ES-I3 (cell line): ENCODE results near the gene ECHDC1.
"Not testable (repeated sequence)": the region's sequence is repeated elsewhere in the genome, so short reads cannot be mapped to it uniquely, and the experiment has no call there.

Source experiments
- H3K36me3 ChIP-seq: 2 replicates; pipeline ENCODE4 v1.6.1; 2013; ENCODE audit warnings: mild to moderate bottlenecking, low read length, control low read depth, moderate library complexity; ENCODE audit not compliant: insufficient read depth
- H3K4me1 ChIP-seq: 2 replicates; pipeline ENCODE4 v1.6.1; 2013; ENCODE audit warnings: mild to moderate bottlenecking, control low read depth, low read length; ENCODE audit not compliant: insufficient read depth
- H3K9ac ChIP-seq: 2 replicates; pipeline ENCODE4 v1.6.1; 2013; ENCODE audit warnings: low read depth, mild to moderate bottlenecking, low read length, moderate library complexity
- H3K9me3 ChIP-seq: 2 replicates; pipeline ENCODE4 v1.6.1; 2013; ENCODE audit warnings: mild to moderate bottlenecking, low read length, moderate library complexity; ENCODE audit not compliant: control insufficient read depth, insufficient read depth

The ECHDC1 gene

GRCh38 chr6:127352524-127352923, 9.1 kb upstream of the ECHDC1 start:
- H3K9me3 ChIP-seq: peaks cover 2% of the 10 kb centered on the region; the same call in 1 of the 2 replicates
- H3K9ac ChIP-seq: no peak overlapping the region
- H3K4me1 ChIP-seq: no peaks in the 10 kb centered on the region
- H3K36me3 ChIP-seq: no peaks in the 10 kb centered on the region

GRCh38 chr6:127349980-127350379, 6.6 kb upstream of the ECHDC1 start:
- Histone ChIP-seq H3K4me1 (no peaks in the 10 kb centered on the region; the same call in 1 of the 2 replicates), H3K9ac (no peak overlapping the region), H3K9me3 (peaks cover 2% of the 10 kb centered on the region; the same call in 1 of the 2 replicates), H3K36me3 (no peaks in the 10 kb centered on the region)

GRCh38 chr6:127348028-127348661, 4.7 kb upstream of the ECHDC1 start:
- Histone ChIP-seq H3K36me3 (no peaks in the 10 kb centered on the region), H3K9me3 (no peaks in the 10 kb centered on the region), H3K9ac (no peak overlapping the region), H3K4me1 (no peaks in the 10 kb centered on the region; the same call in 1 of the 2 replicates)

- no peak overlapping the region for H3K9ac ChIP-seq
- H3K4me1 ChIP-seq: no peaks in the 10 kb centered on the region; the same call in 1 of the 2 replicates
- H3K36me3 ChIP-seq: no peaks in the 10 kb centered on the region
- no peaks in the 10 kb centered on the region for H3K9me3 ChIP-seq
Observed at GRCh38 chr6:127347178-127347577, 3.8 kb upstream of the ECHDC1 start.

GRCh38 chr6:127345521-127345920, 2.1 kb upstream of the ECHDC1 start:
- no peak overlapping the region for H3K9ac ChIP-seq
- no peaks in the 10 kb centered on the region for H3K9me3 ChIP-seq
- H3K4me1 ChIP-seq: no peaks in the 10 kb centered on the region; the same call in none of the 2 replicates
- H3K36me3 ChIP-seq: no peaks in the 10 kb centered on the region

GRCh38 chr6:127343809-127344659, 625 bp upstream of the ECHDC1 start:
- no peaks in the 10 kb centered on the region; the same call in none of the 2 replicates for H3K4me1 ChIP-seq
- peak overlapping the region; percentile 90 for H3K9ac ChIP-seq
- no peaks in the 10 kb centered on the region for H3K36me3 ChIP-seq
- no peaks in the 10 kb centered on the region for H3K9me3 ChIP-seq

GRCh38 chr6:127342296-127342945, 988 bp downstream of the ECHDC1 start:
- H3K9me3 ChIP-seq: no peaks in the 10 kb centered on the region
- no peaks in the 10 kb centered on the region for H3K36me3 ChIP-seq
- H3K4me1 ChIP-seq: peaks cover 7% of the 10 kb centered on the region
- peak overlapping the region; percentile 90 for H3K9ac ChIP-seq

GRCh38 chr6:127341471-127342202, 1.8 kb downstream of the ECHDC1 start:
- Histone ChIP-seq H3K36me3 (no peaks in the 10 kb centered on the region), H3K4me1 (peaks cover 7% of the 10 kb centered on the region), H3K9me3 (no peaks in the 10 kb centered on the region), H3K9ac (peak overlapping the region; percentile 90)

GRCh38 chr6:127340171-127340570, 3.2 kb downstream of the ECHDC1 start:
- Histone ChIP-seq H3K9ac (no peak overlapping the region), H3K9me3 (no peaks in the 10 kb centered on the region), H3K4me1 (peaks cover 10% of the 10 kb centered on the region), H3K36me3 (no peaks in the 10 kb centered on the region)

GRCh38 chr6:127338936-127339335, 4.5 kb downstream of the ECHDC1 start:
- no peak overlapping the region for H3K9ac ChIP-seq
- peaks cover 14% of the 10 kb centered on the region for H3K4me1 ChIP-seq
- H3K36me3 ChIP-seq: no peaks in the 10 kb centered on the region
- H3K9me3 ChIP-seq: no peaks in the 10 kb centered on the region

- H3K4me1 ChIP-seq: peaks cover 39% of the 10 kb centered on the region
- no peaks in the 10 kb centered on the region for H3K9me3 ChIP-seq
- no peak overlapping the region for H3K9ac ChIP-seq
- H3K36me3 ChIP-seq: no peaks in the 10 kb centered on the region; the same call in 1 of the 2 replicates
Observed at GRCh38 chr6:127332383-127332961, 10.9 kb downstream of the ECHDC1 start.

GRCh38 chr6:127331256-127331655, 12.2 kb downstream of the ECHDC1 start:
- H3K9me3 ChIP-seq, H3K36me3 ChIP-seq, H3K9ac ChIP-seq: not testable (repeated sequence)
- peaks cover 36% of the 10 kb centered on the region for H3K4me1 ChIP-seq

GRCh38 chr6:127328043-127328609, 15.3 kb downstream of the ECHDC1 start:
- Histone ChIP-seq H3K36me3 (peaks cover 6% of the 10 kb centered on the region; the same call in 1 of the 2 replicates), H3K9ac (no peak overlapping the region), H3K9me3 (no peaks in the 10 kb centered on the region), H3K4me1 (peaks cover 30% of the 10 kb centered on the region)
